ENCODE results near the gene PIH1D1. TPM values are rescaled to one million over a fixed set of nuclear protein-coding genes. Genes with fewer than 3 reads are reported as not detected.
A peak's percentile ranks its signal among the peaks of the same experiment; 100 is the strongest.

Gene PIH1D1
- total and polyA plus RNA-seq, 2 of the 8 experiments (the other 6 are each of a cell fraction or from before 2014, with no cell fraction given): 146 to 195 TPM

DNA sequence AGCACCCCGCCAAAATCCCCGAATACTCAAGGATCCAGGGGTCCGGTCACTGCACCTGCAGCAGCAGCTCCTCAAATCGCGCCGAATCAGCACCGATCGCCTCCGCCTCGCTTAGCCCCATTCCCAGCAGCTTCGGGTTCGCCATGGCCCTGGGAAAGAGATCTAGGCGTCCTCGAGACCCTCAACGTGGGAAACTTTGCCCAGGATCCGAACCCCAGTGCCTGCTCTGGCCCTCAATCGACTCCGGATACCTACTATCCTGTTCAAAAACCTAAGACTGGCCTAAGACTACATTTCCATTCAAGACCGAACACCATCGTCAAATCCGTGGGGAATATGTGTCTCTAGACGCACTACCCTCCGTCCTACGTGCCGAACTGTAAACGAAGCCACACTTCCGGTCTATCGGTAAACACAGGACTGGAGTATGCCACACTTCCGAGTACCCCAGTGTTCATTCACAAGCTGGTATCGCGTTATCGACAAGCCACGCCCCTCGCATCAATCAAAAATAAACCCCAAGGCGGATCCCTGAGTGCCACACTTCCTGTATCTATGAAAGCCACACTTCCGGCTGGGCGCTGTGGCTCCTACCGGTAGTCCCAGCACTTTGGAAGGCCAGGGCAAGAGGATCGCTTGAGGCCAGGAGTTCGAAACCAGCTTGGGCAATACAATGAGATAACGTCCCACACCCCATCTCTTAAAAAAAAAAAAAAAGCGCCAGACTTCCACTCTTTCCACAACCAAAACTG lies at the start of gene PIH1D1 (continued):
- TF ChIP-seq SAP30 (IDR thresholded peaks at IDR 0.05; ENCODE audit: insufficient read depth, insufficient replicate concordance, low read length): peak; percentile 73
- TF ChIP-seq SUZ12 (IDR thresholded peaks at IDR 0.05; ENCODE audit: low read length): no peak
- no peak for TF ChIP-seq NANOG (IDR thresholded peaks at IDR 0.05; ENCODE audit: insufficient read depth, low read depth, low read length, poor library complexity, severe bottlenecking)
- TF ChIP-seq TEAD4 (IDR thresholded peaks at IDR 0.05; ENCODE audit: low read depth, low read length): no peak
- TF ChIP-seq SP2 (IDR thresholded peaks at IDR 0.05; ENCODE audit: low read length): no peak
- no peak for TF ChIP-seq ZNF274 (IDR thresholded peaks at IDR 0.05; ENCODE audit: borderline replicate concordance, extremely low read depth, low read length)
- TF ChIP-seq CHD1 (IDR thresholded peaks at IDR 0.05; ENCODE audit: low read depth, low read length): no peak
- no peak for TF ChIP-seq CEBPB (IDR thresholded peaks at IDR 0.05; ENCODE audit: low read depth, low read length)
- no peak for TF ChIP-seq RAD21 (IDR thresholded peaks at IDR 0.05 in 1 of 2, conservative IDR thresholded peaks at IDR 0.05 in 1 of 2; ENCODE audit: low read depth in 2 of 2, low read length in 2 of 2)
- TF ChIP-seq CBX8 (IDR thresholded peaks at IDR 0.05; ENCODE audit: borderline replicate concordance, low read depth, low read length): no peak
- no peak for TF ChIP-seq TAF7 (optimal IDR thresholded peaks at IDR 0.05; ENCODE audit: borderline replicate concordance, low read depth, low read length)
- no peak for TF ChIP-seq POU5F1 (IDR thresholded peaks at IDR 0.05; ENCODE audit: low read depth, low read length)
- peak; percentile 88; the same call in 1 of the 2 replicates for TF ChIP-seq GABPA (IDR thresholded peaks at IDR 0.05; ENCODE audit: borderline replicate concordance, insufficient read depth, low read length)
- TF ChIP-seq YY1 (IDR thresholded peaks at IDR 0.05; ENCODE audit: low read depth, low read length): no peak
- TF ChIP-seq SP1 (IDR thresholded peaks at IDR 0.05; ENCODE audit: low read depth, low read length): peak; percentile 45; the same call in 1 of the 2 replicates
- no peak for TF ChIP-seq CTBP2 (IDR thresholded peaks at IDR 0.05; ENCODE audit: borderline replicate concordance, insufficient read depth, insufficient read length, low read length)
- TF ChIP-seq RFX5 (IDR thresholded peaks at IDR 0.05; ENCODE audit: borderline replicate concordance, low read depth, low read length): no peak
- no peak for TF ChIP-seq JUND (IDR thresholded peaks at IDR 0.05; ENCODE audit: low read length)

Data from H1 (cell line).